ENCODE measurements around the gene LRTM2. TPM values are rescaled to one million over a fixed set of nuclear protein-coding genes. Genes with fewer than 3 reads are reported as not detected.

LRTM2 gene
- polyA plus RNA-seq, 1 donor from 2014 or later = 2.4 TPM

- H3K9me2 ChIP-seq (ENCODE audit: insufficient read depth, low read length) = no peaks in the 10 kb centered on the region
- no peaks in the 10 kb centered on the region for H3K79me2 ChIP-seq (replicated peaks; ENCODE audit: insufficient read depth, low read length)
- no peak for TF ChIP-seq REST (IDR thresholded peaks at IDR 0.05; ENCODE audit: borderline replicate concordance)
- no peak for TF ChIP-seq EP300 (conservative IDR thresholded peaks at IDR 0.05; ENCODE audit: poor library complexity, severe bottlenecking)
- TF ChIP-seq RAD21 (conservative IDR thresholded peaks at IDR 0.05) = no peak
- TF ChIP-seq MXI1 (conservative IDR thresholded peaks at IDR 0.05; ENCODE audit: poor library complexity, severe bottlenecking) = no peak
- no peak for TF ChIP-seq TAF1 (IDR thresholded peaks at IDR 0.05; ENCODE audit: low read depth)
- TF ChIP-seq POLR2AphosphoS5 (IDR thresholded peaks at IDR 0.05) = no peak
- TF ChIP-seq CTCF (IDR thresholded peaks at IDR 0.05; ENCODE audit: poor library complexity, severe bottlenecking) = no peak
- TF ChIP-seq SMC3 (conservative IDR thresholded peaks at IDR 0.05; ENCODE audit: poor library complexity) = no peak
- TF ChIP-seq EZH2 (IDR thresholded peaks at IDR 0.05; ENCODE audit: borderline replicate concordance, insufficient read depth, low read length, poor library complexity, severe bottlenecking) = no peak
- H3K9ac ChIP-seq (ENCODE audit: low read length) = no peak overlapping the region
- H3K27ac ChIP-seq (ENCODE audit: low read length) = no peak overlapping the region
- H3F3A ChIP-seq (ENCODE audit: insufficient read depth, low read length, poor library complexity, severe bottlenecking) = no peaks in the 10 kb centered on the region
- no peaks in the 10 kb centered on the region for H4K20me1 ChIP-seq (ENCODE audit: insufficient read depth)
- H3K4me2 ChIP-seq (ENCODE audit: low read length) = no peak overlapping the region
- H3K9me3 ChIP-seq (ENCODE audit: low read length) = no peaks in the 10 kb centered on the region
- no peaks in the 10 kb centered on the region for H3K27me3 ChIP-seq (ENCODE audit: insufficient read depth, low read depth, low read length)
- H3K36me3 ChIP-seq (ENCODE audit: insufficient read depth, low read length) = no peaks in the 10 kb centered on the region
- H3K4me3 ChIP-seq (ENCODE audit: low read length) = no peak overlapping the region
- no peak overlapping the region for H2AFZ ChIP-seq (ENCODE audit: low read depth, low read length)
These were observed 13.1 kb upstream of the LRTM2 start for GRCh38 chr12:1807087-1807860.

- no peaks in the 10 kb centered on the region for H3K79me2 ChIP-seq (replicated peaks; ENCODE audit: insufficient read depth, low read length)
- no peaks in the 10 kb centered on the region for H3K36me3 ChIP-seq (ENCODE audit: insufficient read depth, low read length)
- H3K27ac ChIP-seq (ENCODE audit: low read length) = no peak overlapping the region
- no peak overlapping the region for H3K4me3 ChIP-seq (ENCODE audit: low read length)
- H3K9me3 ChIP-seq (ENCODE audit: low read length) = no peaks in the 10 kb centered on the region
- H3K9ac ChIP-seq (ENCODE audit: low read length) = no peak overlapping the region
- no peak overlapping the region for H3K4me2 ChIP-seq (ENCODE audit: low read length)
- no peaks in the 10 kb centered on the region for H3K9me2 ChIP-seq (ENCODE audit: insufficient read depth, low read length)
- TF ChIP-seq REST (IDR thresholded peaks at IDR 0.05; ENCODE audit: borderline replicate concordance) (no peak), POLR2AphosphoS5 (IDR thresholded peaks at IDR 0.05) (no peak), SMC3 (conservative IDR thresholded peaks at IDR 0.05; ENCODE audit: poor library complexity) (no peak), MXI1 (conservative IDR thresholded peaks at IDR 0.05; ENCODE audit: poor library complexity, severe bottlenecking) (no peak), TAF1 (IDR thresholded peaks at IDR 0.05; ENCODE audit: low read depth) (no peak), RAD21 (conservative IDR thresholded peaks at IDR 0.05) (no peak)
- H3F3A ChIP-seq (ENCODE audit: insufficient read depth, low read length, poor library complexity, severe bottlenecking) = no peaks in the 10 kb centered on the region
- no peaks in the 10 kb centered on the region for H4K20me1 ChIP-seq (ENCODE audit: insufficient read depth)
- no peak overlapping the region for H2AFZ ChIP-seq (ENCODE audit: low read depth, low read length)
- H3K27me3 ChIP-seq (ENCODE audit: insufficient read depth, low read depth, low read length) = no peaks in the 10 kb centered on the region
These were observed 12.1 kb upstream of the LRTM2 start for GRCh38 chr12:1808036-1808797.
